GM23338 (cell line): ENCODE results near the gene NUB1. TPM values are rescaled to one million over a fixed set of nuclear protein-coding genes. Genes with fewer than 3 reads are reported as not detected.

Experiments used
- ATAC-seq: fragments of 200-7000 bp; cut with Tn5 transposase; 3 replicates; pipeline ENCODE4 v1.9.1; 2020
- DNase-seq: peaks from one replicate; pipeline ENCODE4 v3.0.0-alpha.2; 2015; ENCODE audit warnings: low spot score
- H2AFZ ChIP-seq: fragments of 200-600 bp; sonication (generic); 2 replicates; pipeline ENCODE4 v1.8.0; 2016; ENCODE audit warnings: antibody characterized with exemption, mild to moderate bottlenecking, moderate library complexity
- H3F3A ChIP-seq: fragments of 200-600 bp; sonication (generic); replicated peaks from 2 replicates; pipeline ENCODE4 v1.8.0; 2017; ENCODE audit warnings: antibody characterized with exemption, mixed run types, low read depth
- H3K27ac ChIP-seq: fragments of 200-600 bp; sonication (generic); 2 replicates; pipeline ENCODE4 v1.6.1; 2016; ENCODE audit warnings: low read depth
- H3K27me3 ChIP-seq: fragments of 200-600 bp; sonication (generic); 2 replicates; pipeline ENCODE4 v1.8.0; 2016; ENCODE audit warnings: mild to moderate bottlenecking, mixed run types, moderate library complexity; ENCODE audit not compliant: insufficient read depth
- H3K36me3 ChIP-seq: fragments of 200-600 bp; sonication (generic); 2 replicates; pipeline ENCODE4 v1.8.0; 2016; ENCODE audit warnings: mild to moderate bottlenecking; ENCODE audit not compliant: insufficient read depth
- H3K4me1 ChIP-seq: fragments of 200-600 bp; sonication (generic); 2 replicates; pipeline ENCODE4 v1.8.0; 2016; ENCODE audit warnings: mild to moderate bottlenecking, moderate library complexity; ENCODE audit not compliant: insufficient read depth
- H3K4me2 ChIP-seq: fragments of 200-600 bp; sonication (generic); 2 replicates; pipeline ENCODE4 v1.7.1; 2017; ENCODE audit warnings: mixed run types
- H3K4me3 ChIP-seq: fragments of 200-600 bp; sonication (generic); 2 replicates; pipeline ENCODE4 v1.6.1; 2016; ENCODE audit warnings: mixed run types
- H3K79me2 ChIP-seq: fragments of 200-600 bp; sonication (generic); replicated peaks from 2 replicates; pipeline ENCODE4 v1.8.0; 2017; ENCODE audit warnings: mild to moderate bottlenecking; ENCODE audit not compliant: insufficient read depth
- H3K9me2 ChIP-seq: fragments of 200-600 bp; sonication (generic); 2 replicates; pipeline ENCODE4 v1.8.0; 2017; ENCODE audit not compliant: insufficient read depth
- H4K20me1 ChIP-seq: fragments of 200-600 bp; sonication (generic); replicated peaks from 2 replicates; pipeline ENCODE4 v1.8.0; 2017; ENCODE audit warnings: mild to moderate bottlenecking; ENCODE audit not compliant: insufficient read depth
- H3K27ac Mint-ChIP-seq: 2 replicates; pipeline ENCODE4 v1.8.0; 2020; ENCODE audit warnings: inconsistent platforms, mild to moderate bottlenecking, moderate library complexity, mixed read lengths
- H3K27me3 Mint-ChIP-seq: 3 replicates; pipeline ENCODE4 v1.8.0; 2022; ENCODE audit warnings: low read depth, mild to moderate bottlenecking, moderate library complexity, mixed read lengths, inconsistent platforms; ENCODE audit not compliant: insufficient read depth, poor library complexity
- H3K36me3 Mint-ChIP-seq: 3 replicates; pipeline ENCODE4 v1.8.0; 2021; ENCODE audit warnings: low read depth, mild to moderate bottlenecking, inconsistent platforms, moderate library complexity, mixed read lengths
- H3K4me1 Mint-ChIP-seq: 3 replicates; pipeline ENCODE4 v1.8.0; 2020; ENCODE audit warnings: mild to moderate bottlenecking, inconsistent platforms, mixed read lengths
- H3K4me3 Mint-ChIP-seq: 3 replicates; pipeline ENCODE4 v1.8.0; 2021; ENCODE audit warnings: moderate library complexity, mild to moderate bottlenecking, inconsistent platforms, mixed read lengths
- H3K9me3 Mint-ChIP-seq: 3 replicates; pipeline ENCODE4 v1.8.0; 2020; ENCODE audit warnings: moderate library complexity, mild to moderate bottlenecking, inconsistent platforms, mixed read lengths
- EZH2 ChIP-seq: fragments of 200-600 bp; sonication (generic); IDR thresholded peaks from one replicate; pipeline ENCODE4 v1.8.0; 2017; ENCODE audit warnings: antibody characterized with exemption, mild to moderate bottlenecking, low read depth; ENCODE audit not compliant: unreplicated experiment
- EZH2phosphoT487 ChIP-seq: fragments of 200-600 bp; sonication (generic); IDR thresholded peaks from one replicate; pipeline ENCODE4 v1.8.1; 2018; ENCODE audit warnings: antibody characterized with exemption; ENCODE audit not compliant: unreplicated experiment
- NANOG ChIP-seq: IDR thresholded peaks from 2 replicates; pipeline ENCODE4 v1.6.1; 2016; ENCODE audit warnings: antibody characterized with exemption, borderline replicate concordance
- POLR2AphosphoS5 ChIP-seq: IDR thresholded peaks from 2 replicates; pipeline ENCODE4 v1.6.1; 2016; ENCODE audit warnings: antibody characterized with exemption, low read depth
- ZNF114 ChIP-seq: fragments of 250-450 bp; sonication (Bioruptor Pico); IDR thresholded peaks from 2 replicates; pipeline ENCODE4 v1.5.0; 2020; ENCODE audit warnings: mild to moderate bottlenecking, moderate library complexity
- ZNF331 ChIP-seq: fragments of 250-450 bp; sonication (Bioruptor Pico); IDR thresholded peaks from 2 replicates; pipeline ENCODE4 v1.5.0; 2020; ENCODE audit warnings: low read depth, mild to moderate bottlenecking, moderate library complexity
- polyA plus RNA-seq: library from polyadenylated mRNA; unstranded; fragments of >200 nt; fragmentation: Nextera tagmentation; extraction: Ambion mirVana; gene quantifications from 2 replicates; pipeline ENCODE4 v1.2.1, GENCODE V29; 2016
- total RNA-seq: library from RNA; depleted of rRNA; stranded (reverse); fragments of >200 nt; shearing (Covaris generic); gene quantifications from 2 replicates; pipeline ENCODE4 v1.2.3, GENCODE V29; 2014
- TF ChIP-seq, protein P1 (sequence below): fragments of 250-450 bp; sonication (Bioruptor Pico); IDR thresholded peaks from 2 replicates; pipeline ENCODE4 v1.5.0; 2020; ENCODE audit warnings: mild to moderate bottlenecking, moderate library complexity
- TF ChIP-seq, protein P2 (sequence below): IDR thresholded peaks from one replicate; pipeline ENCODE4 v1.6.1; 2018; ENCODE audit warnings: antibody characterized with exemption; ENCODE audit not compliant: unreplicated experiment
- TF ChIP-seq, protein P3 (sequence below), 2 experiments: fragments of 200-600 bp in 1 of 2; sonication (generic) in 1 of 2; conservative IDR thresholded peaks; 2 replicates each; pipeline versions ENCODE4 v1.5.1 to v1.6.1; 2016 to 2017; ENCODE audit warnings: antibody characterized with exemption in 2 of 2, low read depth in 2 of 2, mild to moderate bottlenecking in 2 of 2, moderate library complexity in 1 of 2

NUB1 gene
- total and polyA plus RNA-seq, 2 experiments from 2014 or later: 31.8 to 42.3 TPM

DNA sequence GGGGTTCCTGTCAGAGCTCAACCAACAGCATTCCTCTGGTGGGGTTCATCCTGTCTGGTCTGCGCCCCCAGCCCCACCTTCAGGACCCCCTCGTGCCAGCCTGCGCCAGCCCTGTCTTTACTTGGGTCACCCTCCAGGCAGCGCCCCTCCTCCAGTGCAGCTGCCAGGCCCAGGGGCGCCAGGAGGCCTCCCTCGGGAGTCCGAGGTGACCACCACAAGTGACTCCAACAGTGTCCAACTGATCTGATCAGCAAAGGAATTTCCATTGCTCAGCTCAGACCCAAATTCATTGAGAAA is 57.6 kb downstream of the NUB1 start (continued):
- TF ChIP-seq, protein P1, sequence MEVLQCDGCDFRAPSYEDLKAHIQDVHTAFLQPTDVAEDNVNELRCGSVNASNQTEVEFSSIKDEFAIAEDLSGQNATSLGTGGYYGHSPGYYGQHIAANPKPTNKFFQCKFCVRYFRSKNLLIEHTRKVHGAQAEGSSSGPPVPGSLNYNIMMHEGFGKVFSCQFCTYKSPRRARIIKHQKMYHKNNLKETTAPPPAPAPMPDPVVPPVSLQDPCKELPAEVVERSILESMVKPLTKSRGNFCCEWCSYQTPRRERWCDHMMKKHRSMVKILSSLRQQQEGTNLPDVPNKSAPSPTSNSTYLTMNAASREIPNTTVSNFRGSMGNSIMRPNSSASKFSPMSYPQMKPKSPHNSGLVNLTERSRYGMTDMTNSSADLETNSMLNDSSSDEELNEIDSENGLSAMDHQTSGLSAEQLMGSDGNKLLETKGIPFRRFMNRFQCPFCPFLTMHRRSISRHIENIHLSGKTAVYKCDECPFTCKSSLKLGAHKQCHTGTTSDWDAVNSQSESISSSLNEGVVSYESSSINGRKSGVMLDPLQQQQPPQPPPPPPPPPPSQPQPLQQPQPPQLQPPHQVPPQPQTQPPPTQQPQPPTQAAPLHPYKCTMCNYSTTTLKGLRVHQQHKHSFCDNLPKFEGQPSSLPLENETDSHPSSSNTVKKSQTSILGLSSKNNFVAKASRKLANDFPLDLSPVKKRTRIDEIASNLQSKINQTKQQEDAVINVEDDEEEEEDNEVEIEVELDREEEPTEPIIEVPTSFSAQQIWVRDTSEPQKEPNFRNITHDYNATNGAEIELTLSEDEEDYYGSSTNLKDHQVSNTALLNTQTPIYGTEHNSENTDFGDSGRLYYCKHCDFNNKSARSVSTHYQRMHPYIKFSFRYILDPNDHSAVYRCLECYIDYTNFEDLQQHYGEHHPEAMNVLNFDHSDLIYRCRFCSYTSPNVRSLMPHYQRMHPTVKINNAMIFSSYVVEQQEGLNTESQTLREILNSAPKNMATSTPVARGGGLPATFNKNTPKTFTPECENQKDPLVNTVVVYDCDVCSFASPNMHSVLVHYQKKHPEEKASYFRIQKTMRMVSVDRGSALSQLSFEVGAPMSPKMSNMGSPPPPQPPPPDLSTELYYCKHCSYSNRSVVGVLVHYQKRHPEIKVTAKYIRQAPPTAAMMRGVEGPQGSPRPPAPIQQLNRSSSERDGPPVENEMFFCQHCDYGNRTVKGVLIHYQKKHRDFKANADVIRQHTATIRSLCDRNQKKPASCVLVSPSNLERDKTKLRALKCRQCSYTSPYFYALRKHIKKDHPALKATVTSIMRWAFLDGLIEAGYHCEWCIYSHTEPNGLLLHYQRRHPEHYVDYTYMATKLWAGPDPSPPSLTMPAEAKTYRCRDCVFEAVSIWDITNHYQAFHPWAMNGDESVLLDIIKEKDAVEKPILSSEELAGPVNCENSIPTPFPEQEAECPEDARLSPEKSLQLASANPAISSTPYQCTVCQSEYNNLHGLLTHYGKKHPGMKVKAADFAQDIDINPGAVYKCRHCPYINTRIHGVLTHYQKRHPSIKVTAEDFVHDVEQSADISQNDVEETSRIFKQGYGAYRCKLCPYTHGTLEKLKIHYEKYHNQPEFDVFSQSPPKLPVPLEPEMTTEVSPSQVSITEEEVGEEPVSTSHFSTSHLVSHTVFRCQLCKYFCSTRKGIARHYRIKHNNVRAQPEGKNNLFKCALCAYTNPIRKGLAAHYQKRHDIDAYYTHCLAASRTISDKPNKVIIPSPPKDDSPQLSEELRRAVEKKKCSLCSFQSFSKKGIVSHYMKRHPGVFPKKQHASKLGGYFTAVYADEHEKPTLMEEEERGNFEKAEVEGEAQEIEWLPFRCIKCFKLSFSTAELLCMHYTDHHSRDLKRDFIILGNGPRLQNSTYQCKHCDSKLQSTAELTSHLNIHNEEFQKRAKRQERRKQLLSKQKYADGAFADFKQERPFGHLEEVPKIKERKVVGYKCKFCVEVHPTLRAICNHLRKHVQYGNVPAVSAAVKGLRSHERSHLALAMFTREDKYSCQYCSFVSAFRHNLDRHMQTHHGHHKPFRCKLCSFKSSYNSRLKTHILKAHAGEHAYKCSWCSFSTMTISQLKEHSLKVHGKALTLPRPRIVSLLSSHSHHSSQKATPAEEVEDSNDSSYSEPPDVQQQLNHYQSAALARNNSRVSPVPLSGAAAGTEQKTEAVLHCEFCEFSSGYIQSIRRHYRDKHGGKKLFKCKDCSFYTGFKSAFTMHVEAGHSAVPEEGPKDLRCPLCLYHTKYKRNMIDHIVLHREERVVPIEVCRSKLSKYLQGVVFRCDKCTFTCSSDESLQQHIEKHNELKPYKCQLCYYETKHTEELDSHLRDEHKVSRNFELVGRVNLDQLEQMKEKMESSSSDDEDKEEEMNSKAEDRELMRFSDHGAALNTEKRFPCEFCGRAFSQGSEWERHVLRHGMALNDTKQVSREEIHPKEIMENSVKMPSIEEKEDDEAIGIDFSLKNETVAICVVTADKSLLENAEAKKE (CRISPR knock-in tag): no peak
- no peak for TF ChIP-seq EZH2phosphoT487
- TF ChIP-seq, protein P2, sequence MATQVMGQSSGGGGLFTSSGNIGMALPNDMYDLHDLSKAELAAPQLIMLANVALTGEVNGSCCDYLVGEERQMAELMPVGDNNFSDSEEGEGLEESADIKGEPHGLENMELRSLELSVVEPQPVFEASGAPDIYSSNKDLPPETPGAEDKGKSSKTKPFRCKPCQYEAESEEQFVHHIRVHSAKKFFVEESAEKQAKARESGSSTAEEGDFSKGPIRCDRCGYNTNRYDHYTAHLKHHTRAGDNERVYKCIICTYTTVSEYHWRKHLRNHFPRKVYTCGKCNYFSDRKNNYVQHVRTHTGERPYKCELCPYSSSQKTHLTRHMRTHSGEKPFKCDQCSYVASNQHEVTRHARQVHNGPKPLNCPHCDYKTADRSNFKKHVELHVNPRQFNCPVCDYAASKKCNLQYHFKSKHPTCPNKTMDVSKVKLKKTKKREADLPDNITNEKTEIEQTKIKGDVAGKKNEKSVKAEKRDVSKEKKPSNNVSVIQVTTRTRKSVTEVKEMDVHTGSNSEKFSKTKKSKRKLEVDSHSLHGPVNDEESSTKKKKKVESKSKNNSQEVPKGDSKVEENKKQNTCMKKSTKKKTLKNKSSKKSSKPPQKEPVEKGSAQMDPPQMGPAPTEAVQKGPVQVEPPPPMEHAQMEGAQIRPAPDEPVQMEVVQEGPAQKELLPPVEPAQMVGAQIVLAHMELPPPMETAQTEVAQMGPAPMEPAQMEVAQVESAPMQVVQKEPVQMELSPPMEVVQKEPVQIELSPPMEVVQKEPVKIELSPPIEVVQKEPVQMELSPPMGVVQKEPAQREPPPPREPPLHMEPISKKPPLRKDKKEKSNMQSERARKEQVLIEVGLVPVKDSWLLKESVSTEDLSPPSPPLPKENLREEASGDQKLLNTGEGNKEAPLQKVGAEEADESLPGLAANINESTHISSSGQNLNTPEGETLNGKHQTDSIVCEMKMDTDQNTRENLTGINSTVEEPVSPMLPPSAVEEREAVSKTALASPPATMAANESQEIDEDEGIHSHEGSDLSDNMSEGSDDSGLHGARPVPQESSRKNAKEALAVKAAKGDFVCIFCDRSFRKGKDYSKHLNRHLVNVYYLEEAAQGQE: no peak
- no peak for TF ChIP-seq ZNF331 (CRISPR knock-in tag)
- no peak for TF ChIP-seq POLR2AphosphoS5

DNA sequence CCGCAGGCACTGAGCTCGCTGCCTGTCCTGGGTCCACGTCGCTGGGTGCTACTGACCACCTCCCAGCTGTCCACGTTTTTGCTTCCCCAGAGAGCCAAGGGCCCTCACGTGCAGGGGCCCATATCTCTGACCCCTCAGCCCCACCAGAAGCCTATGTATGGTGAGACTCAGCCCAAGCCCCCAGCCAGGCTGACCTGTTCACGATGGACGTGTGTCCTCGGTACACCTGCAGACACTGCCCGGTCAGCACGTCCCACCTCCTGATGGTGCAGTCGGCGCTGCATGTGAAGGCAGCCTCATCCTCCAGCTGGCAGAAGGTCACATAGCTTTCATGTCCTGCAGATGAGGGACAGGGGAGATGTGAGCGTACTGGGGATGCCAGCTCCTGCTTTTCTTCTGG is 58.3 kb downstream of the NUB1 start:
- ATAC-seq: no peak
- Mint-ChIP-seq H3K27ac (no peak overlapping the region), H3K4me1 (peaks cover 32% of the 10 kb centered on the region)
- TF ChIP-seq, protein P2: no peak
- TF ChIP-seq, protein P3, sequence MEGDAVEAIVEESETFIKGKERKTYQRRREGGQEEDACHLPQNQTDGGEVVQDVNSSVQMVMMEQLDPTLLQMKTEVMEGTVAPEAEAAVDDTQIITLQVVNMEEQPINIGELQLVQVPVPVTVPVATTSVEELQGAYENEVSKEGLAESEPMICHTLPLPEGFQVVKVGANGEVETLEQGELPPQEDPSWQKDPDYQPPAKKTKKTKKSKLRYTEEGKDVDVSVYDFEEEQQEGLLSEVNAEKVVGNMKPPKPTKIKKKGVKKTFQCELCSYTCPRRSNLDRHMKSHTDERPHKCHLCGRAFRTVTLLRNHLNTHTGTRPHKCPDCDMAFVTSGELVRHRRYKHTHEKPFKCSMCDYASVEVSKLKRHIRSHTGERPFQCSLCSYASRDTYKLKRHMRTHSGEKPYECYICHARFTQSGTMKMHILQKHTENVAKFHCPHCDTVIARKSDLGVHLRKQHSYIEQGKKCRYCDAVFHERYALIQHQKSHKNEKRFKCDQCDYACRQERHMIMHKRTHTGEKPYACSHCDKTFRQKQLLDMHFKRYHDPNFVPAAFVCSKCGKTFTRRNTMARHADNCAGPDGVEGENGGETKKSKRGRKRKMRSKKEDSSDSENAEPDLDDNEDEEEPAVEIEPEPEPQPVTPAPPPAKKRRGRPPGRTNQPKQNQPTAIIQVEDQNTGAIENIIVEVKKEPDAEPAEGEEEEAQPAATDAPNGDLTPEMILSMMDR (conservative IDR thresholded peaks at IDR 0.05; ENCODE audit: low read depth in 2 of 2): no peak
- TF ChIP-seq ZNF114 (CRISPR knock-in tag) (no peak), EZH2 (no peak), POLR2AphosphoS5 (no peak), NANOG (no peak), ZNF331 (CRISPR knock-in tag) (no peak)

More for the DNA sequence above, 58.3 kb downstream of the NUB1 start:
- no peak overlapping the region for H3K4me3 ChIP-seq
- Mint-ChIP-seq H3K9me3 (no peaks in the 10 kb centered on the region), H3K4me3 (no peak overlapping the region), H3K36me3 (peaks cover 10% of the 10 kb centered on the region), H3K27me3 (peaks cover 29% of the 10 kb centered on the region)
- no peaks in the 10 kb centered on the region for H3K9me2 ChIP-seq
- H3K4me1 ChIP-seq: no peaks in the 10 kb centered on the region
- no peak overlapping the region for H3K27ac ChIP-seq
- no peaks in the 10 kb centered on the region for H4K20me1 ChIP-seq
- no peaks in the 10 kb centered on the region for H3K79me2 ChIP-seq
- H3K36me3 ChIP-seq: no peaks in the 10 kb centered on the region
- H3F3A ChIP-seq: peaks cover 10% of the 10 kb centered on the region; the same call in 1 of the 2 replicates
- DNase-seq: no peak
- H2AFZ ChIP-seq: no peak overlapping the region
- no peaks in the 10 kb centered on the region for H3K27me3 ChIP-seq
- H3K4me2 ChIP-seq: no peak overlapping the region
